HG03025 (cell line): ENCODE results near the gene NAA80.
A peak's percentile ranks its signal among the peaks of the same experiment; 100 is the strongest.

Experiments used
- ATAC-seq: cut with Tn5 transposase; IDR thresholded peaks from one replicate; pipeline ENCODE4 v1.9.1; 2021; ENCODE audit warnings: mild to moderate bottlenecking, moderate library complexity; ENCODE audit not compliant: unreplicated experiment, low FRiP score

The NAA80 gene, protein sequence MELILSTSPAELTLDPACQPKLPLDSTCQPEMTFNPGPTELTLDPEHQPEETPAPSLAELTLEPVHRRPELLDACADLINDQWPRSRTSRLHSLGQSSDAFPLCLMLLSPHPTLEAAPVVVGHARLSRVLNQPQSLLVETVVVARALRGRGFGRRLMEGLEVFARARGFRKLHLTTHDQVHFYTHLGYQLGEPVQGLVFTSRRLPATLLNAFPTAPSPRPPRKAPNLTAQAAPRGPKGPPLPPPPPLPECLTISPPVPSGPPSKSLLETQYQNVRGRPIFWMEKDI

DNA sequence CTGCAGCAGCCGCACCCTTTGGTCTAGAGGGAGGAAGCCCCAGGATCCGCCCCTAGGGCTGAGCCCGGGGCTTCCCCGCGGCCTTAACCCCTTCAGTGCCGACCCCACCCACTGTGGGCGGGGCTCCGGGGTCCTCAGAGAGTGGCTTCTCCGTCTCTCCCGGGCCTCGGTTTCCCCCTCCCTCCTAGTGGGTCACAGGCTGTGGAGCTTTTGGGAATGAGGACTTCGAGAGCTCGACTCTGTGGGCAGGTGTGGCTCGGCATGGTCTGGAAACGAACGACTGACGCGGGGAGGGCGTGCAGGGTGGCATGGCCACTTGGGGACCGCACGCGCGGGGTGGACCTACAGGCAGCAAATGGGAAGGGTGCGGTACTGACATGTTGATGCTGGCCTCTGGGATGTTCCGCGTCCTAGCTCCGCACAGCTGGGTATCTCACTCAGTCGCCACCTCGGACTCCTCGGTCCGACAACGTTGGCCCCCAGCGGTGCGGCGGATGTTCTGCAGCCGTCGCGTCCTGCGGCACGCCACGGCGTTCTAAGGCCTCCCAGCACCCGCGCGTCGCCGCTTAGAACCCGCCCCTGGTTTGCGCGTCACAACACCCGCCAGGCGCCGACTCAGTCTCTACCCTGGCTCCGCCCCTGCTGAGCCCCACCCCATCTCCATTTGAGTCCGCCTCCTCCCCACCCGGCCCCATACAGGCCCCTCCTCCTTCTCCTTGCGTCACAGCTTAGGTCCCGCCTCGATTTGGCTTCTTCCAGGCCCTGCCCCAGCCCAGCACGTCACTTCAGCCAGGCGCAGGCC, at the start of gene NAA80, which contains the start of gene HYAL3:
NAA80 (minus strand) TSS at position 570 of the 802 bp plus-strand sequence. CDS start 1,942 bp downstream, outside the sequence.
HYAL3 (minus strand) TSS at position 570 of the 802 bp plus-strand sequence. CDS start 3,803 bp downstream, outside the sequence.
- ATAC-seq: peak; percentile 76

DNA sequence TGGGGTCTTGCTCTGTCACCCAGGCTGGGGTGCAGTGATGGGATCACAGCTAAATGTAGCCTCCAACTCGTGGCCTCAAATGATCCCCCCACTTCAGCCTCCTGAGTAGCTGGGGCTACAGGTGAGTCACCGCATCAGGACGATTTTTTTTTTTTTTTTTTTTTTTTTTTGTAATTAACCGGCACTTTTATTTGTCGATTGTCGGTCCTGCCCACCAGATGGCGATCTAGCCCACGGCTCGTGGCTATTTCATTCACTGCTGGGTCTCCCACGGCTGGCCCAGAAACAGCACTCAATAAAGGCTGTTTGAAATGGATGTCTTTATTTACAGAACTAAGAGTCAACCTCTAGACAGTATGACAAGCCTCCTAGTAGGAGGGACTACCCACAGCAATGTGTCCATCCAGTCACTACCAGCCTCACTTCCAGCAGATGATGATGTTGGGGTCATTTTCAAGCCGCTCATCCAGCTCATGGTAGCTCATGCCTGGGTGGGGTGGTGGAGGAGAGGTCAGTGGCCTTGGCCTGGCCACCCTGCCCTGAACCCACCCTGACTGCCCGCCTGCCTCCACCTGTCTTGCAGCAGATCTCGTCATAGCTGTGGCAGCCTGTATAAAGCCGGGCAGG, 48.1 kb upstream of the NAA80 start:
- ATAC-seq: no peak

DNA sequence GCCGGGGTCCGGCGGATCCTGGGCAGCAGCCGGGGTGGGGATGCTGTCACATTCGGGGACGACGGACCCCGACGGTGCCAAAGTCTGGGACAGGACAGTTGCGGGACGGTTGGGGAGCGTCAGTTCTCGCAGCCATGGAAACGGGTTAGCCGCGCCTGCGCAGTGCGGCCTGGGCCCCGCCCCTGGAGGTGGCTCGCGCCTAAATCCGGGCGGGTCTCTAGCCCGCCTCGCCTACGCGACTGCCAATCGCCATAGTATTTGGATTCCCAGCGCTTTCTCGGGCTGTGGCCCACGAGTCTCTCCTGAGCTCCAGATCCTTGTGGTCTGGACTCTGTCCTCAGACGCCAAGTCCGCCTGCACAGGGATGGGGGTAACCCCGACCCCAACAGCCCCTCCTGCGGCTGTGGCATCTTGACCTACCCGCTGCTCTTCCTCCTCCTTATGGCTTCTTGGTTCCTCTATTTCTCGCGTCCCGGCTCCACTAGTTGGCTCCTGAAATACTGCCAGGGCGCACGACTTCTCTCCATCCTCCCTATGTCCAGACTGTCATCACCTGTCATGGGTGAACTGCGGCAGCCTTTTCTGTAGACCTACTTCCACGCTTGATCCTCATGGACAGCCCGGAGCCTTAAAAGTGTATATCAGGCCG, 46.5 kb upstream of the NAA80 start, which contains the start of gene ZMYND10:
ZMYND10 (minus strand) TSS at position 147 of the 649 bp plus-strand sequence. CDS start 153 bp downstream, outside the sequence.
- ATAC-seq: no peak

DNA sequence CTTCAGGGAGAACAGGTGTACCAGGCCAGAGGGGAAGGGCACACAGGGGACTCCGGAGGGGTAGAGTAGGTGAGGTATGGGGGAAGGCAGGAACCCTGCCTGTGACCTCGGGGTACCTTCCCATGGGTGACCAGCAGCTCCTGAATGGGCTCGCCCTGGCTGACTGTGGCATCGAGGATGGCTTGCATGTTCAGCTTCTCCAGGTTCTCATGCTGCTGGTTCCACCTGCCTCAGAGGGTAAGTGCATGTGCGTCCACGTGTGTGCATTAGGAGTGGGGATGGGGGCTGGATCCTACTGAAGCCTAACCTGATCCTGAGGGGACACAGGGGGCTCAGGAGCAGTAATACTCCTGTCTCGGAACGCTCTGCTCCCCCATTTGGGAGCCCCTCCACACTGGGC, 45.8 kb upstream of the NAA80 start:
- no peak for ATAC-seq

DNA sequence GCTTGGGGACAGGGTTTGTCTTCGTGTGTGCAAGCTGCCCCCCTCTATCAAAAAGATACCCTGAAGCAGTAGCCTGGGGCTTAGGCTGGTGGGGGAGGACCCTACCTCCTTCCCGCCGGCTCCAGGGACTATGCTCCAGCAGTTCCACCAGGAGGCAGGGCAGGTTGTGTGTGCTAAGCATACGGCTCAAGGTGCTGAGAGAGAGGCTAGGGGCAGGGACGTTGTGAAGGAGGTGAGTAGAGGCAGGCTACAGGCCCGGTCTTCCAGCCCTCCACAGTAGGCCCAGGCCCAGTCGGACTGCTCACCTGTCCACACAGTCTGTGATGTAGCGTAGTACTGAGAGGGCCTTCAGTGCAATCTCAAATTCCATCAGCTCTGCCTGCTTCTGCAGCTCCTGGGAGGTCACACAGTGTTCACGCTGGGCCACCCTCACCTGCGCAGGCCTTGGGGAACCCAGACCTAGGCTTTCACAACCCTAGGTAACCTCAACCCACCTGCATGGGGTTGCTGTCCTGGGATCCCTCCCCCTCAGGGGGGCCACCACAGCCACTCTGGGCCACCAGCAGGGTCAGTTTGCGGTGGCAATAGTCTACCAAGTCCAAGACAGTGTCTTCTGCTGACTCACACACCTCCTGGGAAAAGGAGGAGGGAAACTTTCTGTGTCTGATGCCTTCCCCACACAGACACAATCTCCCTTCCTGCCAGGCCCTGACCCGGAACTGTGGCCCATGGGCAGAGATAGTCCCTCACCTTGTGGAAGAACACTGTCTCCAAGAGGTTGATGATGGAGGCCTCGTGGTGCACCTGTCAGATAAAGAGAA, 43.8 kb upstream of the NAA80 start:
- ATAC-seq: no peak

DNA sequence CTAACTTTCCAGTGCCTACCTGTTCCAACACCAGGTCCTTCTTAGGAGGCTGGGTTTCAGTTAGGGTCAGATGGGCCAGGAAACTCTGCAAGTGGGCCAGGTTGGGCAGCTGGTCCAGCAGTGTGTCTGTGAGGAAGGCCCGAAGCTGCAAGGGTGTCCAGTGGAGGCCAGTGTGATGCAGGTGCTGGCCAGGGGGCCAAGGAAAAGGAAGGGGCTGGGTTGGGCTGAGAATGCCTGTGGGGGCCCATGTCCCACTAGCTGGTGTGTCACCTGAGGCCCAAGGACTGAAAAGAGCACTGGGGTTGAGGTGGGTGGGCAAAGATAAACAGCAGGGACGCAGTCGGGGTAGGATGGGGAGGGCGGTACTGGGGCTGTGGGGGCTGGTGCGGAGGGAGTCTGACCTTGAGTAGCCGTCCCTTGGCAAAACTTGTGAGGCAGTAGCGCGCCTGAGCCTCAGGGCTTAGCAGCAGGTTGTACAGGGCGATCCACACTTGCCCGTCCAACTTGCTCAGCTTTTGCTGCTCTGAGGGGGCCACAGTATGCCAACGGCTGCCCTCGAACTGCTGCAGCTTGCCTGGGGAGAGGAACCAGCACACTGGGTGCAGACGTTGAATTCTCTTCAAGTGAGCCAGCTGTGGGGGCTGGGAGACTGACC, 42.9 kb upstream of the NAA80 start:
- no peak for ATAC-seq

DNA sequence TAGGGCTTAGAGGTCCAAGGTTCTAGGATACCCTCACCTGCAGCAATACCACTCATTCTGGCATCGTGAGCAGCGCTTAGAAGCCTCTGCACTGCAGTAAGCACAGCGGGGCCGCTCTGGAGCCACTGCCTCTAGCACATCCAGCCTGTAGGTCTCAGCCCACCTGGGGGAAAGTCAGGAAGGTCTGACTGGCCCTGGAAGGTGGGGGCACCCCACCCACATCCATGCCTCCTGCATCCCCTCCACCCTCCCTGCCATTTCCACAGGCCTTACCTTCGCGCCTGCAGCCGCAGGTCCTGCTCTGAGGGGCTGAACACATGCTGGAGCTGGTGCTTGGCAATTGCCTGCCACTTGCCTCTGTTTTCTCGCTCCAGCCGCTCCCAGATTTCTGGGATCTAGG, 42.3 kb upstream of the NAA80 start:
- no peak for ATAC-seq

DNA sequence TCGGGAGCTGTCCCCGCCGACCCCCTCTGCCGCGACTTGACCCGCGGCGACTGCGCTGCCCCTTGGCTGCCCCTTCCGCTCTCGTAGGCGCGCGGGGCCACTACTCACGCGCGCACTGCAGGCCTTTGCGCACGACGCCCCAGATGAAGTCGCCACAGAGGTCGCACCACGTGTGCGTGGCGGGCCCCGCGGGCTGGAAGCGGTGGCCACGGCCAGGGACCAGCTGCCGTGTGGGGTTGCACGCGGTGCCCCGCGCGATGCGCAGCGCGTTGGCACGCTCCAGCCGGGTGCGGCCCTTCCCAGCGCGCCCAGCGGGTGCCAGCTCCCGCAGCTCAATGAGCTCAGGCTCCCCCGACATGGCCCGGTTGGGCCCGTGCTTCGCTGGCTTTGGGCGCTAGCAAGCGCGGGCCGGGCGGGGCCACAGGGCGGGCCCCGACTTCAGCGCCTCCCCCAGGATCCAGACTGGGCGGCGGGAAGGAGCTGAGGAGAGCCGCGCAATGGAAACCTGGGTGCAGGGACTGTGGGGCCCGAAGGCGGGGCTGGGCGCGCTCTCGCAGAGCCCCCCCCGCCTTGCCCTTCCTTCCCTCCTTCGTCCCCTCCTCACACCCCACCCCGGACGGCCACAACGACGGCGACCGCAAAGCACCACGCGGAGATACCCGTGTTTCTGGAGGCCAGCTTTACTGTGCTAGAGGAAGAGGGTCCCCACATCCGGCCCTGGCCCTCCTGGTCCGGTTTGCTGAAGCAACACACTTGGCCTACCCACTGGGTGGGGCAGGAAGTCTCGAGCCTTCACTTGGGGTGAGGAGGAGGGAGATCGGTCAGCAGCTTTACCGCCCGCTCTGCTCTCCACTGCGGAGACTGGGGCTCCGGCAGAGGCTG, 41.5 kb upstream of the NAA80 start, which contains the start of gene RASSF1:
RASSF1 (minus strand) TSS at position 389 of the 882 bp plus-strand sequence; CDS start at position 358, 31 bp downstream.
- no peak for ATAC-seq

DNA sequence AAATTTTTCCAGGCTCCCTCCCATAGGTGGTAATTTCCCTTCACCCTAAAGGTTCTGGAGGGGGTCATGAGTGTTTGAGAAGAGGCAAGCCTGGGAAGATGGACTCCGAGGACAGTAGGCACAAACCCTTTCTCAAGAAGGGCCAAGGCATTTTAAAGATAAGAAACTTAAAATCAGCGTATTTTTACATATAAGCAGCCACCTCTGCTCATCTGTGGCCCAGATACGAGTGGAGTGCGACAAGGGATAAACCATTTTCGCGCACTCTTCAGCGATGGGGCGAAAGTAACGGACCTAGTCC, 40.9 kb upstream of the NAA80 start:
- ATAC-seq: no peak

DNA sequence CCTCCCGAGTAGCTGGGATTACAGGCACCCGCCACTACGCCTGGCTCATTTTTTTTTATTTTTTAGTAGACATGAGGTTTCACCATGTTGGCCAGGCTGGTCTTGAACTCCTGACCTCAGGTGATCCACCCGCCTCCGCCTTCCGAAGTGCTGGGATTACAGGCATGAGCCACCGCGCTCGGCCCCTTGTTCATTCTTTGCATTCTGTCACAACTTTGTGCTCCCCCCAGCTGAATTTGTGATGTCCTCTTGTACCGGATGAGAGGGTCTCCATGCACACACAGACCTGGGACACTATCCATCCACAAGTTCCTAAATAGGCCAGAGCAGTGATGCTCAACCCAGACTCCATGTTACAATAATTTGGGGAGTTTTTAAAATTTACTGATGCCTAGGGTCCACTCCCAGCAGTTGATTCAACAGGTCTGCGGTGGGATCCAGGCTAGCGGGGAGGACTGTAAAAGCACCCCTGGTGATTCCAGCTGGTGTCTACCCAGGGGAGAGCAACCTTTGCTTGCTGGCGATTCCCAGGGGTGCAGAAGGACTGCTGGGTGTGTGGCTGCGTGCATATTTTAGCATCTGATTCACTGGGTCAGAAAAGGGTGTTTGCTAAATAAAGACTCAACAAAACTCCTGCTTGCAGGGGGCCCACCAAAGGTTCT, 40.4 kb upstream of the NAA80 start:
- ATAC-seq: no peak

DNA sequence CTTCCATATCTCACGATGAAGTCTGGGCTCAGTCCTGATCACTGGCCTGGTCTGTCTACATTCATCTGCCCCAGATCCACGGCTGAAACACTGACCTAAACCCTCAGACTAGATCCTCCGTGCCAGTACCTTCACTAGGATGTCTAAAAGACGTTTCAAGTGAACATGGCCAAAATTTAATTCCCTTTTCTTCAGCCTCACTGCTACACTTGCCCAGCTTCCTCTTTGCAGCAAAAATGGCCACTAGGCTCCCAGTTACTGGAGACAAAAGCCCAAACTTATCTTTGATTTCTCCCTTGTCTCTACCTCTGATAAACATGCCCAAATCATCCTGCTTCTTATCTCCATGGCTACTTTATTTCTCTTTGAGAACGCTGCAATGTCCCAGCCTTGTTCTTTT, 39.8 kb upstream of the NAA80 start:
- no peak for ATAC-seq

DNA sequence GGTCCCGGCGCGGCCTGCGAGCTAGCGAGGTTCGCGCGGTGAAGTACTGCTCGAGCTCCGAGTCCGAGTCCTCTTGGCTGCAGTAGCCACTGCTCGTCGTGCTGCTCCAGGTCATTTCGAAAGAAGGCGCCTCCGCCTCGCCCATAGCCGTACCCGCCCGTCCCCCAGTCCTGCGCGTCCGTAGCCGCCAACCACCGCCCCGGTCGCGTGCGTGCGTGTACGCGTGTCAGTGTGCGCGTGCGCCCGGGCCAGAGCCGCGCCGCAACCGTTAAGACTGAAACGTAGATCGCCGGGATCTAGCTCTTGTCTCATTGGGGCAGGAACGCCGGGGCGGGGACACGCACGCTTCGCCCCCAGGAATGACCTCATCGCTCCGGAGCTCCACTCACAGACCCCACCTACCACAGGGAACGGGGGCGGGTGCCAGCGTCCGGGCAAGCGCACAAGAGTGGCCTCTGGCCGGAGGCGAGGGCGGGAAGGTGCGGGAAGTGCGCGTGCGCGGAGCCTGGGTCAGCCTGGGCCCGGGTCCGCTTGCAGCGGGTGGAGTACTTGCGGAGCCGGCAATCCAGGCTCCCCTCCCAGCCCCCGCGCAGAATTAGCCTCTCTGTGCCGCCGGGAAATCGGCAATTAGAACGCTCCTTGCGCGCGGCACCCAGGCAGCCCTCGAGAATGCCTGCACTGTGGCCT, 38.1 kb upstream of the NAA80 start:
- ATAC-seq: peak; percentile 61

DNA sequence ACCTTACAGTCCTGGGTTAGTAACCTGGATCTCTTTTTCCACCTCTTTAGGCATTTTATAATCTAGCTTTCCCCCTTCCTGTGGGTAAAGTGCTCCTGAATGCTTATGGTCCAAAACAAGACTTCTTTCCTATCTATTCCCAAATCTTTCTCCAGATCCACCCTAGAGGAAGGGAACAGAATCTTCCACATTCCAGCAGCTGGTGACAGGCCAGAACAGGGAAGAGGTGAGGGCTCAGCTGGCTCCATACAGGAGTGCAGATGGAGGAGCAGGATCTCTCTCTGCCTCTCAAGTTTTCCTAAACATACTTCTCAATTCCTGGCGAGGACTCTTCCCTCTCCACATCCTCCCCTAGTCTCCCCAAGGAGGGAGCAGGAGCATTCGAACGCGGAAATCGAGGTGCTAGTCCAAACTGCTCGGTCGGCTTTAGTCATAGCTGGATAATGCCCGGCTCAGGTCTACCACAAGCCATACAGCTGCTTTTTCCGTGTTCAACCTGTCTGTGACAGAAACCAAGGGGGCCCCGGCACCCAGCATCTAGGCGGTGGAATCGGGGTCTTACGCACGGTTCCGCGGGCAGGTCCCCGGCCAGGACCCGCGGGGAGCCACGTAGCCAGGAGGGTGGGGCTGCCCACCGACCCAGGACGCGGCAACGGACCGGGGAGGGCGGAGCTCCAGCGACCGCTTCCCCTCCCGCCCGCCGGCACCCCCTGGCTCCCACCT, 37.4 kb upstream of the NAA80 start:
- peak; percentile 33 for ATAC-seq

DNA sequence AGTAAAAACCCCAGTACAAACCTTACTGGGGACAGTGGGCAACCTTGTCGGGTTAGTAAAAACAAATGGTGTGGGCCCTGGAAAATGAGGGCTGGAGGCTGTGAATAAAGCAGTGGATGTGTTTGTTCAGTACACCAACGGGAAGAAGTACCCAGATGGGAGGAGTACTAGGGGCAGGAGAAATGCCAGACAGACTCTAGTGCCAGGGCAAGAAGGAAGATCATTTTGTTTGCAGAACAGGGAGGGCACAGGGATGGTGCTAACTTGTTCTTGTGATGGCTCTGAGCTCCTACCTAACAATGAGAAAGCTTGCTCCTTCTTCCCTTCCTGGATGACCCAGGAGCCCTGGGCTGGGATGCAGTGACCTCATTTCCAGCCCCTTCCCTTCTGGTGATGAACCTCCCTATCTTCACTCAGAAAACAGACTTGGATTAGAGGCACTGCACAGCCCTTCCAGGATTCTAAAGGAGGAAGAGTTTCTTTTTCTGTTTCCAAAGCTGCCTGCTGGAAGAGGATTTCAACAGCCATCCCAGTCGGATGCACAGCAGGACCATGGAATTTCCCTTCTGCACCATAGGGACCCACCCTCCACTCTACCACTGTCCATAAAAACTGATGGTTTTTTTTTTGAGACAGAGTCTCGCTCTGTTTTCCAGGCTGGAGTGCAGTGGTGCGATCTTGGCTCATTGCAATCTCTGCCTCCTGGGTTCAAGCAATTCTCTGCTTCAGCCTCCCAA, 35.3 kb upstream of the NAA80 start:
- no peak for ATAC-seq

DNA sequence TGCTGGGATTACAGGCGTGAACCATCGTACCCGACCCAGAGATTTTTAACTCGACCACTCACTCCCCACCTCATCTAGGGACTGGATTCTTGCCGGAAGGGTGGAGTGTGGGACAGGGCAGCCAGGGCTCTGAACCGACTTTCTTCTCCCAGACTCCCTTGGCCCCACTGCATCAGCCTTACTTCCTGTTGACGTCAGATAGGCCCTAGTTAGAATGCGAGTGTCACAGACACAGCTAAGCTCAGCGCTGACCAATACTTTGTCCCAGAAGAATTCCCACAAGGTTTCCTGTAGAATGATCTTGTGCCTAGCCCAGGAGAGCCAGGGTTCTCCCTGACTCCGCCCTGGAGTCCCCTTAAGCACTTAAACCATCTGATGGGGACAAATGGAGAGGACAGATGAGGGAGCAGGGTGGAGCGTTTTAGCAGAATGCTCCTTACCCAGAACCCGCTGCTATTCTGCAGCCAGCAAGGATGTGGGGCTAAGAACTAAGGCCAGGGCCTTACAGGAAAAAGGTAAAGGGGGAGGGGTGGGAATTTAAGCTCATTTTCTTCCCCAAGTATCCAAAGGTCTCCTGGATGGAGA, 34.6 kb upstream of the NAA80 start:
- ATAC-seq: no peak
